M059J (cell line): ENCODE data around the gene EEA1. TPM values are rescaled to one million over a fixed set of nuclear protein-coding genes. Genes with fewer than 3 reads are reported as not detected.
"Not testable (repeated sequence)": the region's sequence is repeated elsewhere in the genome, so short reads cannot be mapped to it uniquely, and the experiment has no call there.

Source experiments
- DNase-seq: peaks from one replicate; pipeline ENCODE4 v3.0.0-alpha.2; 2012; ENCODE audit warnings: low read depth
- total RNA-seq: library from RNA; depleted of rRNA; stranded (reverse); fragments of >200 nt; shearing (Covaris generic); gene quantifications from 2 replicates; pipeline ENCODE4 v1.2.3, GENCODE V29; 2014

Gene EEA1
- total RNA-seq, 1 experiment from 2014 or later: 8.0 TPM

DNA sequence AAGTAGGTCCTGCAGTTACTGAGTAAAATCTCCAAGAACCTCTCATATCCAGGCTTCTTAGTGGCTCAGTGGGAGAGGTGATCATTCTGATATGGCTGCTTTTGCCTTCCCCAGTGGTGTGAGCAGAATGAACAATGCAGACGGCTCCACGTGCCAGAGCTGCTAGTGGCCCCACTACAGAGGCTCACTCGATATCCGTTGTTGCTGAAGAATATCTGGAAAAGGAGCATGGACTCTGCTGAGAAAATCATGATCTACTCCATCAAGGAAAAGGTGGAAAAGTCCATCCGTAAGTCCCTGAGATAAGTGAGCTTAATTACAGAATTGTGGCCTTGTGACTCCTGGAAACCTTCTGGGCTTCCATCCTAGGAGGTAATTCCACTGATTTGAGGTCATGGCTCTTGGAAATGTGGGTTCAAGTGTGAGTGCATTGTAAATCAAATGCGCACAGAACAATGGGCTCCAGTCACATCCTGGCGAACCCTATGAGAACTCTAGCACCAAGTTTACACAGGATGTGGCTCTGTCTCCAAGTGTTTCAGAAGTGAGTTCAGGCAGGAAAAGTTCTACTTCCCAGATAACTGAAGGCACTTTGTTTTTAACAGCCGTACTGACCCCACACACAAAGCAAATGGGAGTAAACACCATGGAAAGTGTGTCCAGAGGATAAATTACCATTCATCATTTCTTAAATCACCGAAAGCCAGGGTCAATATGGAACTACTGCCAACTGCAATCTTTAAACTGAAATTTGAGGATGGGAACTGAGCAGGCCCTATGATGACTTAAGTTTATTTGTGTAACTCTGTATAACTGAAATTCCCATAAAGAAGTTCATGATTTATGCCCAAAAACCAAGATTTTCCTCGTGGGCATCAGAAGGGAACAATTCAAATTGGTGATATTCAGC, 174.9 kb downstream of the EEA1 start:
- peak; percentile 58 for DNase-seq

DNA sequence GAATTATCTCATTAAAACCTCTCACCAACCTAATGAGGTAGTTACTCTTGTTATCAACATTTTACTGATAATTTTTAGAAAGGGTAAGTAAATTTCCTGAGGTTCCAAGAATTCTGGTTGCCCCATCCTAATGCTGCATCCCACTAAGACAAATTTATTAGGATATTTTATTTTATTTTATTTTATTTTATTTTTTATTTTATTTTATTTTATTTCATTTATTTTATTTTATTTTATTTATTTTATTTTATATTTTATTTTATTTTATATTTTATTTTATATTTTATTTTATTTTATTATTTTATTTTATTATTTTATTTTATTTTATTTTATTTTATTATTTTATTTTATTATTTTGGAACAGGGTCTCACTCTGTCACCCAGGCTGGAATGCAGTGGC, 179.4 kb downstream of the EEA1 start:
- DNase-seq: not testable (repeated sequence)

DNA sequence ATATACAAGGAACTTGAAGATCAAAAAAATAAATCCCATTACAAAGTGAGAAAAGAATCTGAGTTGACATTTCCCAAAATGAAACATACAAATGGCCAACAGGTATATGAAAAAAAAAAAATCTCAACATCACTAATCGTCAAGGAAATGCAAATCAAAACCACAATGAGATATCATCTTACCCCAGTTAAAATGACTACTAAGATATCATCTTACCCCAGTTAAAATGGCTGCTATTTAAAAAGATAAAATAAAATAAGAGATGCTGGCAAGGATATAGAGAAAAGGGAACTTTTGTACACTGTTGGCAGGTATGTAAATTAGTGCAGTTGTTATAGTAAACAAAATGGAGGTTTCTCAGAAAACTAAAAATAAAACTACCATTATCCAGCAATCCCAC, 181.9 kb downstream of the EEA1 start:
- peak; percentile 21 for DNase-seq

DNA sequence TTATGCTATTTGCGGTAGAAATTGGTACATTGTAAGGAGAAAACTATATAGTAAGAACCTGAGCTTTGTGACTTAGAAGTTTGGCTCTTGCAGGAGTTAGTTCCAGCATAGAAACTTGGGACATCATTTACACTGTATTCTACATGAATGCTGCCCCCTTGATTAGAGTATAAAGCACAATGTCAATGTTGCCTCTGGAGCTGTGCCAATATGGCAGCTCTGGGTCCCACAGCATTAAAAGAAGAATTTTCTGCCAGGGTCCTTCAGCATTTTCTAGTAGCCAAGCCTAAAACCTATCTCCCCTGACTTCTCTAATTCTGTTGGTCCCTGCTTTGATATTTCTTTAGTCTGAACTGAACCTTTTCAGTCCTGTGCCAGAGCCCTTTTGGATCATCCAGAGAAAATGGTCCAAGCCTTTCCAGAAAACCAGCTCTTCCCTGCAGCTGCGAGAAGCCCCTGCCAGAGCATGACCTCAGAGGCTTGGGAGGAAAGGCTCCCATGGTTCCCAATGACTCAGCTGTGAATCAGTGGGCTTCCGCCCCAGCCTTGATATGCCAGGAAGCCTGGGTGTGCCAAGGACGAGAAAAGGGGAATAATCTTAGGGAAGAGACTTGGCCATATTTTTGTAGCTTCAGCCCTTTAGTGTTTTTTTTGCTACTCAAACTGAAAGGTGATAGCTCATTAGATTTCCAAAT, 183.1 kb downstream of the EEA1 start:
- peak; percentile 94 for DNase-seq

DNA sequence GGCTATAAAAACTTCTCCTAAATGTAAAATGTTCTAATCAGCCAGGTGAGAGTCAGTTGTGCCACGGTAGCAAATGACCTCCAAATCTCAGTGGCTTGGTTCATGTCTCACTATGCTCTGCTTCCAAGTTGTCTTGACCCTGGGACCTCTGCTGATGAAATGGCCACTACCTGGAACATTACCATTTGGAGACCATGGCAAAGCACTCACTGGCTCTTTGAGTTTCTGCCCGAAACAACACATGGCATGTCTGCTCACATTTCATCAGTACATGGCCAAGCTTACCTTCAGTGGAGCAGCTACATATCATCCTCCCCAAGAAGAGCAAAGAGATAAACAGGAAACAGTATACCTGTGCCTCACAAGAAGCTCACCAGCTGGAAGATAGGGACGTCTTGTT, 186.1 kb downstream of the EEA1 start:
- DNase-seq: no peak

DNA sequence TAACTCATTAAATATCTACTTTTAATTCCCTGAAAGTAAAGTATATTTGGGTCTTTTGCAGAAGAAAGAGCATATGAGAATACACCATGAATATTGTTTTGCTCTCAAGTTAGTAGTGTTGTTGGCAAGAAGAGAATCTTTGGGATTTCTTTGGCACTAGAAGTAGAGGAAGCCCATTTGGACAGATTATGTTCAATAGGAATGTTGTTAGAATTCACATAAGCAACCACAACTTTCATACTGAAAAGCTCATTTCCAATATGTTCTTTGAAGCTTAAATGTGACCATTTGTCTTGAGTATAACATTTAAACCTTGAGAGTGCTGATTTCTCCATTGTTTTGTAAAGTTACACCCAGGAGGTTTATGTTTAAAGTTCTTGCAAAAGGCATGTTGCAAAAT, 188.7 kb downstream of the EEA1 start:
- no peak for DNase-seq

DNA sequence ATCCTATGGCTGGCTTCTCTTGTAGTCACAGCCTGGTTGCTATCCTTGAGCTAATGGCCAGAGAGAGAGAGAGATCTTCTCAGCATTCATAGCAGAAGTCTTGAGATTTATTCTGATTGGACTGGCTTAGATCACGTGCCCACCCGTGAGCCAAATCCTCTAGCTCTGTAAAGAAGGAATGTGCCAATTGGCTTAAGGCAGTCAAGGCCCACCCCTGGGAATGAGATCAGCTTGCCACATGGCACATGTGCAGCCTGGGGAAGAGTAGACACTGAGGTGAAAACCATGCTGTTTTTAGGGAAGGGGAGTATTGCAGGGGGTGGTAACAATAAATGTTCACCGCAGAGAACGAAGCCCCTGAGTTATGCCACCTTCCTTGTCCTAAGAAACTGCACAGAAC, 190.0 kb downstream of the EEA1 start:
- no peak for DNase-seq

DNA sequence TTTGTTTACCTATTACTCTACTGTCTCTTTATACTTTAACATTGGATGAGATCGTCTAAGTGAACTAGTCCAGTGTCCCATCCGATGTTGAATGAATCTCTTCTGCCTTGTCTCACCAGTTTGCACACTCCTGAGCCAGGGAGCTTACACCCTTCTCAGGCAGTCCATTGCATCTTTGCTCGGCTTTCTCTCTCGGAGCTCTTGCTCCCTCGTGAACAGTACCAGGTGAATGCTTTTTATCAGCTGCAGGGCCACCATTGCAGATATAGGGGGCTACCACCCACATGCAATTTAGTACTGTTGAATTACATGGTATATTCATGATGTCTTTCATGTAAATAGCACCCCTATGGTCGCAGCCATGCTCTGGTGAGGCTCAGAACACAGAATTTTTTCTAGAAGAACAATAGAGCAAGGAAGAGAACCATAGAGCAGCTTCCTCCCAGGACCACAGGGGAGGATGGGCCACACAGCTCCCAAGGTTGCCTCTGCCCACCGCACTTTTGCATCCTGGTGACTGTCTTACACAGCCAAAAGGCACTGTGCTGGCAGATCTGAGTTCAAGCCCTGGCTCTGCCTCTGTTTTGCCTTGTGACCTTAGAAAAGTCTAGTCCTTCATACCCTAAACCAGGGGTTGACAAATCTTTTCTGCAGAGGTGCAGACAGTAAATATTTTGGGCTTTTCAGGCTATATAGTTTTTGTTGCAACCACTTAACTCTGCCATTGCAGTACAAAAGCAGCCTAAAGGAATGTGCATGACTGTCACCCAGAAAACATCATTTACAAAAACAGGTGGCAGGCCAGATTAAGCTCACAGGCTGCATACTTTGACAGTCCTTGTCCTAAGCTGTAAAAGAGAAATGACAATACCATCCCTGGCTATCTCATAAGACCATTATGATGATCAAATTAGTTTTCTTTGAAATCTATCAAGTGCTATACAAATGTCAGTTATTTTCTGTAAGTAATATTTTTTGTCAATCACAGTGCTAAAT, 190.9 kb downstream of the EEA1 start:
- no peak for DNase-seq

DNA sequence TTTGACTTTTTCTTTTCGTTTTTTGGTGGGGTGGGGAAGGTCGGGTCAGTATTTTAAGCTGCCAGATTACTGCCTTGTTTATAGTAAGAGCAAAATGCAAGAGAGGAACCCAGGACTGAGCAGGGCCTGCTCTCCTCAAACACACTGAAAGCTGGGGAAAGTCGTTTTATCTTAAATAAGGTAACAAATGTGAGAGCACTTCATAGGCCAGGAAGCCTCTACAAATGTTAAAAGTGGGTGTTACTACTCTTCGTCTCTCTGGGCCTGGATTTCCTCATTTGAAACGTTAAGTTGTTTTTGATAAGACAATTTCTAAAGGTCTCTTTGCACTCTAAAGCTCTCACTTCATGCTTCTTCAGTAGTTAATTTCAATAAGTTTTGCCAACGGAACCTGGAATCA, 192.5 kb downstream of the EEA1 start:
- DNase-seq: no peak

DNA sequence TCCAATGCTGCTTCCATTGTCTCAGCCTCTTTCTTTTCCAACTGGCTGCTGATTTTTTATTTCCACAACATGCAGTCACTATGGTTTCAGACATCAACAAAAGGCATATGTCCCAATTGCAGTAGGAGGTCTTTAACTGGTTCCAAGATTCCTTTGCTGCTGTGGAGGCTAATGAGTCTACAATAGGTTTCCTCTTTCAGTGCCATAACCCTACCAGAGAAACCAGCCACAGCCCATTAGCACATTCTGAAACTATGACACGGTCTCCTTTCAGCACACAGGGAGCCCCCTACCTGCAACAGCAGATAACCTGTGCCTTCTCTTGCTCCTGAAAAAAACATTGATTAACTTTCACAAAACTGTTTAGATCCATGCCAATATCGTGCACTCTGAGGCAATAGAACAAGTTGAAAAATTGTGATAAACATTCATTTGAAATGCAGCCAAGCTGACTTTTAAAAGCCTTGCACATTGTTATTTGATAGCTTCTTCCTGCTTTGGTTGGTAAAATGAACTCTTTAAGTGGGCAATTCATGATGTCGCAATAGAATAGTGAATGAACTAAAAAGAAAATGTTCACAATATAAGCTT, 193.9 kb downstream of the EEA1 start:
- peak; percentile 92 for DNase-seq

DNA sequence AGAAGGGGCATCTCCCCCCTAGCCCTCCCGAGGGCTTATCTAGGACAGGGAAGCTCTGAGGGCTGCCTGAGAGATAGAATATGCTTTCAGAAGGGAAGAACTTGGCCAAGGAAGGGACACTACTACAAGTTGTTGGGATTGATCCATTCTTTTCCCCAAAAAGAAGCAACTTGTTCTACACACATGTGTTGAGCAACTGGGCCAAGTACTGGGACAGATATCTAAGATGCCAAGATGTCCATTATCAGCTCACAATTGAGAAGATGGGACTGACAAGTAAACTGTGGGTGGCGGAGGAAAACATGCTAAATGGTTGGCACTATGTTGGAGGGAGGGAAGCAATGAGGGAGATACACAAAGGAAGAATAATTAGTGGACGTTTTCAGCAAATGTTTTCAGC, 195.4 kb downstream of the EEA1 start:
- no peak for DNase-seq

DNA sequence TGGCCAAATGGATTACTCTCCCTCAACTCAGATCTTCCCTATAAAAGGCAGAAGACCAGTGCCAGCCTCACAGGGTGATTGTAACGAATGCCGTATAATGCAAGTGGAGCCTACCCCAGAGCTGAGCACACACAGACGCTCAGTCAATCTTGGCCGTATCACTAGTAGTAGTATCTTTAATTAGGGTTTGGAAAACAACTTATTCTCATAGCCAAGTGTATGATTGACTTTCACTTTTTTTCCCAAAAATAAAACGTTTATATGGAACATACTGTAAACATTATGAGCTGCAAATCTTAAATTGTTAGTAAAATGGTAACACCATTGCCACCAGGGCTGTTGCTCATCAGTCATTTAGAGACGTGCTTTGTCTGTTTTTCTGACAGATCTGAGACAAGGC, 195.9 kb downstream of the EEA1 start:
- no peak for DNase-seq

DNA sequence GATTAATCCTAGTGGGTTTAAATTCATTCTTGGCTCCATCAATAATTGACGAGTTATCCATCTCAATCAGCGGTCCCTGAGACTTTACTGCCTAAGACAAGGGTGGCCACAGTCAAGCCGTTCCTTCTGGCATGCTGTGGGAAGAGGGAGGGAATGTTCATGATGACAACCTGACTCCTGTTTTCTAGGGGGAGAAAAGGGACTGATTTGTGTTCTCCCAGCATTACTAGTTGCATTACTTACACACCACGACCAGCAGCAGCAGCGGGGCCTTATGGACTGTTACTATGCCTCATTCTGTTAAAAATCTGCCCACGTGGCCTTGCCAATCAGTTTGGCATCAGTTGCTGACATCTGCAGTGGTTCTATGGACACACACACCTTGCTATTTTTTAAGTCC, 196.4 kb downstream of the EEA1 start:
- DNase-seq: no peak

DNA sequence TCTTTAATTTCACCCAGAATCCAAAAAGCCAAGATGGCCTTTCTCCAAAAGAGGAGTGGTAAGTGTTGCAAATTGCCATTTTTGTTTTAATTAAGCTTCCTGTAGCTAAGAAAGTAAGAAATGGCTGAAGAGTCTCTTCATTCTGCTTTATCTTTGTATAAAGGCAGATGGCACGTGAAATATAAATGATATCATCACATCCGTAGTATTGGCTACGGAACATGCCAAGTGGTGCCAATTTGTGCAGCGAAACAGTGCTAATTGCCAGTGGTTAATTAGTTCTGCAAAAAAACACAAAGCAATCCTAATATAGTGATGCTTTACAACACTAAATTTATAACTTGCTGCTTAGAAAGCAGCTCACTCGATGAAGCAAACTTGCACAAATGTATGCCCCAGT, 196.9 kb downstream of the EEA1 start:
- no peak for DNase-seq

DNA sequence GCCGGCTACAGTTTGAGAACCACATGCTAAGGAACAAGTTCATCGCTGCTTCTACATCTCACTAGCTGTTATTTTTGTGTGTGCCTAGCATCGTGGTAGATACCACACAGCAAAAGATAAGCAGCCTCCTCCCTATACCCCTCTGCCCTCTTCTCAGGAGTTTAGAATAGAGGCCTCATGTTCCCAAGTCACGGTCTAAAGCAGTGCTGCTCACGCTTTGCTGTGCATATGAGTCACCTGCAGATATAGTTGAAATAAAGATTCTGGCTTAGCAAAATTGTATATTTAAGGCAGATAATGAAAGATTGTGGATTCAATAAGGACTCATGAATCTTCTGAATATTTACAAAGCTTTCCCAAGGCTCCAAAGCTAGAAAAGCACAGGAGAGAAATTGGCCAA, 198.3 kb downstream of the EEA1 start:
- DNase-seq: no peak

DNA sequence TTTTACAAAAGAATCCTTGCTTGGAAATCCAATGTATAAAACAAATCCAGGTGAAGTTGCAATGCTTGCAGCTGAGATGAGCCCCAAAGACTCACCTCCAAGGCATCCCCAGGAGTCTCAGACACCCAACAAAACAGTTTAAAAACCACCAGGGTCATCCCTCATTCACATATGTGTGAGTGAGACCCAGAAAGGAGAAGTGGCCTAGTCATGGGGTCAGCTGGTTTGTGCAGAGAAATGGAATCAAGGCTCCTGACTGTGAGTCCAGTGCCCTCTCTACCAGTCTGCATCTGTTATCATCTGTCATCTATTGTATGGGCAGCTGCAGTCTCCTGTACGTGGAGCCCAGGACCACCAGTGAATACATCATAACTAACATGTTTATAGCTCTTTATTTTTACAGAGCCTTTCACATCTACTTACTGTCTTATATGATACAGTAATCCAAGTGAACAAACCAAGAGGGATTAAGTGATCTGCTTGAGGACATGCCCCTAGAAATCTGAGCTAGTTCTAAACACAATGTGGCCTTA, 199.3 kb downstream of the EEA1 start:
- no peak for DNase-seq

DNA sequence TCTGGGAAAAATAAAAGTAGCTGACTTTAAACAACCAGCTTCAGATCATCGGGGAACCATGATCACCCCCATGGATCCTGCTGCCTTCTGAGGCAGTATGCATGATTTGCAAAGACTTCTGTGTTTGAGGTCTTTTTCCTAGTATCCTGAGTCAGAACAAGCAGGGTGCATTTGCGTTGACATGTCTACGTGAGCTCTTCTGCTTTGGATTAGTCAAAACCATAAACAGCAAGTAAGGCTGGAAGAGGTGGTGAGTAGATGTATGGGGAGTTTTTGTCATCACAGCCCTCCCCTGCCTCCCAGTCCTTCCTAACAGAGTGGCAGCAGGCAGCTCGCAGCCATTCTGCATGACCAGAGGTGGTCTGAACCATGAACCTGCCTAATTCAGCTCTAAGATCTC, 202.2 kb downstream of the EEA1 start:
- DNase-seq: no peak

DNA sequence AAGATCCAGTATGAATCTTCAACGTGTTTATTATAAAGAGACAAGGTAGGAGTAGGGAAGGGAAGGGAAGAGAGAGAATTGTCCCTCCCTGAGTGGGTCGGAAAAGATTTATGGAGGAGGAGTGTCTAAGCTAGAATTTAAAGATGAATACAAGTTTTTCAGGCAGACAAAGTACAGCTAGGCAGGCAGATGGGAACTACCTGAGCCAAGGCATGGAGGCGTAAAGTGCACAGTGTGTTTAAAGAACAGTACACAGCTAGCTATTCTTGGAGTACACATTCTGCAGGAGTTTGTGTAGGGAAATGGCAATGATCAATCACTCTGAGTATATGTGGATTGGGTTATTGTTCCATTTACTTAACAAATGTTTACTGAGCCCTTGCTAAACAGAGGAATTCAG, 206.2 kb downstream of the EEA1 start:
- DNase-seq: no peak

DNA sequence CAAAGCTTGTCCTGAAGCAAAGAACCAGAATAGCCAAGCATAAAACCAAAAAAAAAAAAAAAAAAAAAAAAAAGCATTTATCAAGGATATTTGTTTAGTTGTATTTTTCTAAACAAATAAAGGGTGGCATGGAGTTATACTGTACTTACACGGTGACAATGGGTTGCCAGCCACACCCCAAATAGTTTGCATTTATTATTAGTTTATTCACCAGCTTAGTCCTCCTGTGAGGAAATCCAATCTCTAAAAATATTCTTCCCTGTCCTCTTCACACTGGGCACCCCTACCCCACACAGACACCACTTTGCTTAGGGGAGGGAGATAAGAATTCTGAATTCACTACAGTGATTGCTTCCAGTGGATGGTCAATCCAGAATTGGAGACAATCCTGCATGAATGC, 207.4 kb downstream of the EEA1 start:
- DNase-seq: no peak

DNA sequence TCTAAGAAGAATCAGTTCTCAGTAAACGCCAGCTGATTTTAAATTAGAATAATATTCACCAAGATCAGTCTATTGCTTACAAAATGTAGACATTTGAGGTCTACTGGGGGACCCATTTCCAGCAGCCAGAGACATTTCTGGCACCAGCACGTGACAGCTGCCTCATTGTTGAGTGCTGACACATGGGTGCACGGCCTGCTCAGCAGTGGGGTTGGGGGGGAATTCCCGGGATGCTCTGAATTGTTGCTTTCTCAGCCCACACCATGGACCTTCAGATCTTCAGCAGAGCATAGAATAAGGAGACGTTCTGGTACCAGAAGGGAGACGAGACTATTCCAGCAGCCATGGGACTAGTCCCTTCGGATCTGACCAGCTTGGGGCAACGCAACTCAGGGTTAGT, 208.0 kb downstream of the EEA1 start:
- DNase-seq: no peak
